ENCODE data around the gene ARHGEF4.

ARHGEF4 gene

DNA sequence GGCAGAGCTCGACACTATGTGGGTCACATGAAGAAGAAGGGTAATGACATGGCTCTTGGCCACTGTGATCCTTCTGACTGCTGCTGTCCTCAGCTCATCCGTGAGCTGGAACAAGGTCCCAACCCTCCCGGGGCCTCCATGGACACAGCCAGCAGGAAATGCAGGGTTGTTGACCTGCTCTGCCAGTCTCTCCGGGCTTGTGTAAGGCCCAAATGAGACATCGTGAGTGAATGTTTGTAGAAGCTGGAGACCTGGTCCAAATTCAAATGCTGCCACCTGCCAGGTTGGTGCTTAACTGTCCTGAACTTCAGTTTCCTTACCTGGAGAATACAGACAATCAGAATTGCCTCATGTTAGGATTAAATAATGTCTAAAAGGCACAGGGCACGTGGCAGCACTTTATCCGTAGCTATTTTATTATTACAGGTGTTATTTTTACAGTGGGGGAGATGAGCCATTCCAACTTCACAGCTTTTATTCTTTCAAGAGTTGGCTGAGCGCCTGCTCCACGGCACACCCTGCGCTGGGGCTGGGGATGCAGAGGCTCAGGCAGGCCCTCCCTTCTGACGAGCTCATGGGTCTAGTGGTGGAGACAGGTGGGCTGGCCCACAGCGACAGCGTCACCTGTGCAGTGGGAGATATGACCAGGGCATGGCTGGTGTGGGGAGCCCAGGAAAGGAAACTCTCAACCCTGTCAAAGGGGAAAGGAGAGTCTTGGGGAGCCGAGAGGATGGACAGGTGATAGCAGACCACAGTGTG, 15.1 kb downstream of the ARHGEF4 start:
- DNase-seq: no peak

DNA sequence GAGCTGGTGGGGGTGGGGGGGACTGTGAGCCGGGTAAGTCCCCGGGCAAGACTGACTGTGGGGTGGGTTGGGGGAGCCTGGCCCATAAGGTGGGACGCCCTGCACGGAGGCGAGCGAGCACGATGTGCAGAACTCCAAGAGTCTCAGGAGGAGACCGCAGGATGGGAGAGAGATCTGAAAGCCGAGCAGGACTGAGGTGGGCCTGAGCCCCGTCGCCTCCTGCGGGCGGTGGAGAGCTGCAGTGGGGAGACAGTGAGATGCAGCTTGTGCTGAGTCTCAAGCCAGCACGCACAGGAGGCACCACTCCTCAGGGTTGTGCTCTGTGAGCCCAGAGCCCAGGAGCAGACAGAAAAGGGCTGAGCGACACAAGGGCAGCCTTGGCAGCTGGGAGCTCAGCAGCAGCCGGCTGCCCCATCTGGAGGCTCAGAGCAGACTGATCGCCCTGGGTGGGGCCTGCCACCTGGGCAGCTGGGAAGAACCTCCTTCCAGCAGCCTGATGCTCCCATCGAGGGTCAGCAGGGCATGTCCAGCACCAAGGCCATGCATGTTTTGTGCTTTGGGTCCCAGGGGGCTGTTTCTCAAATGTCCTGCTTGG, 15.9 kb downstream of the ARHGEF4 start:
- DNase-seq: no peak

DNA sequence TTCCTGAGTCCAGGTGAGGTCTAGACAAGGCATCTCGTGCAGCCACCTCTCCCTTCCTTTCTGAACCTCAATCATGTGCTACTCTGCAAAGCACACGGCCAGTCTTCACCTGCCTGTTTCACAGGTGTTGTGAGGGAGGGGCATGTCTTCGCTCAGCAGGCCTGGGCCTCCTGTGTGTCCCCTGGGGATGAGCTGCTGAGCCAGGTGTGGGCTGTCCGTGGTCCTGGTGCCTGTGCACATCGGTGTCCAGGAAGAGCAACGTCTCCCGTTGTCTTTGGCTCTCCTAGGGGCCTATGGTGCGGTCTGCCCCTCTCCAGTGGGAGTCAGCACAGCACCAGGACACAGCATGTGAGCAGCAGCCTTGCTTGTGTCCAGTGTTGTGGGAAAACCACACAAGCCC, 16.7 kb downstream of the ARHGEF4 start:
- no peak for DNase-seq

DNA sequence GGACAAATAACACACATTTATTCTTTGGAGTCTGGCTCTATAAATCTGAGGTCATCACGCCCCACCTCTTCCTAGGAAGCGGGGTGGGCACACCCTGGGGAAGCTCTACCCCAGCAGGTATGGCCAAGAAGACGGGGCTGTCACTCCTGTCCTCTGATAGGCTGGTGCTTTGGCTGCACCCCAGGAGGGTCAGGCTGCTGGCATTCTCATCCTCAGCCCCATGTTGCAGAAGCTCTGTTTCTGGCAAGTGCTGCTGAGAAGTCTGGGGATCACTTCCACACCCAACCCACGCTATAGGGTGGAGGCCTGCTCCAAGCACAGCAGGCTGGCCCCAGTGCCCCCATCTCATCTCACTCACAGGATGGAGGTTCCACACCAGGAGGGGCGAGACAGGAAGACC, 17.6 kb downstream of the ARHGEF4 start:
- no peak for DNase-seq

DNA sequence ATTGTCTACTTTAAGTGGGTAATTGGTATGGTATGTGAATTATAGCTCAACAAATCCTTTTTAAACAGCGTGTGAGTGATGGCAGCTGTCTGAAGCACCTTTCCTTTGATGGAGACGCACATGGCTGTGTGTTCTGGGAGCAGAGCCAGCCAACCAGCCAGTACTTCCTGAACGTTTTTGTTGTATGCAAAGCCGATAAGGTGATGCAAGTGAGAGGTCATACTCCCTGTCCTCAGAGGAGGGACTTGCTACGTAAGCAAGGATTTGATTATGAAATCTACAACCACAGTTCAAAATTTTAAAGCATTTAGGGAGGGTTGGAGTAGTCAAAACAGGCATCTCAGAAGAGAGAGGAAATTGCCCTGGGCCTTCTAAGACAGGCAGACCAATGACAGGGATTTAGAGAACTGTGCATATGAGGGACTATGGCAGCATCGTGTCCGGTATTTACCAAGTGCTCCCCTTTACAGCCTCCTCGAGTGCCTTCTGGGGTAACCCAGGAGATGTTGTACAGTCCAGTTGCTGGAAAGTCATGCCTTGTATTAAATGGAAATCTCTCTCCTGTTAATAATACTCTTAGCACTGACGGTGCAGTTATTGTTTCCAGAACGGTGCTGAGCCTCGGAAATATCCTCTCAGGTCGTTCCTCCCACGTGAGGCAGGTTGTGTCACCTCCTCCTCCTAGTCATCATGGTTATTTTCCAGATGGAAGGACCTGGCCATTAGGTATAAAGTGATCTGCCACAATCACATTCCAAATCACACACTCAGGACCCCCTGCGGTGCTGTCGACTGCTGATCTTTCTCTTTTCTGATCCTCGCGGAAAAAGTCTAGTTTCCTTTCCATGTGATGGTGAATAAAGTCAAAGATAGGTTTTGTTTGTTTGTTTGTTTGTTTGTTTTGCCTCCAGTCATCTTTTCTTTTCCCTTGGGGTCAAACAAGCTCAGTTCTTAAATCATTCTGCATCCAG, 28.4 kb downstream of the ARHGEF4 start:
- peak; percentile 36 to 39 for DNase-seq

DNA sequence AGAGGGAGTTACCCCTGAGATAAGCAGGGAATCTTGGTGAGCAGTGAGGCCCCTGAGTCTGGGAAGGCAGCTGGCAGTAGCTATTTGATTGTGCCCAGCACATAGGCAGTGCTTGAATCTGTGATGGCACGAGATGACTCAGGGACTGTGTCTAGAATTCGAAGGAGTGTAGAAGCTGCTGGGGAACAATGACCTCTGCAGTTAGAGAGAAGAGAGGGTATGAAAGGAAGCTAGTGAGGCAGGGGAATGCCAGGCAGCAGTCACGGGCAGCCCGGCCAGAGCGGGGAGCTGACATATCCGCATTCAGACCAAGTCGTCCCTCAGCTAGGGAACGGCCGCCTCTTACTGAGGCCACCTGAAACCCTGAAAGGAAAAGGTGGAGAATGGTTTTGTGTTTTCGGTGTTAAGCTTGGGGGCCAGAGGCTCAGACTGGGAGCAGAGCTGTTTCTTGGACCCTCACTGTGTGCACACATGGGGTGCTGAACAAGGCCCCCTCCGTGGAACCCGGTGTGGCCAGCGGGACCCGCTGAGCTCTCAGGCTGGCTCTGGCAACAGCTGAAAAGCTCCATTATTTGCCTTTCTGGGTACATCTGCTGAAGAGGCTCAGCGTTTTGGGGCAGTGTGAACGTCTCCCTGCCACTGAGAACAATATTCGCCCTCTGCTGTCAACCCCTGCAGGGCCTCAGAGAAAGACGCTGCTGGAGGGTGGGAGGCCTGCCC, 32.9 kb downstream of the ARHGEF4 start:
- no peak for DNase-seq

DNA sequence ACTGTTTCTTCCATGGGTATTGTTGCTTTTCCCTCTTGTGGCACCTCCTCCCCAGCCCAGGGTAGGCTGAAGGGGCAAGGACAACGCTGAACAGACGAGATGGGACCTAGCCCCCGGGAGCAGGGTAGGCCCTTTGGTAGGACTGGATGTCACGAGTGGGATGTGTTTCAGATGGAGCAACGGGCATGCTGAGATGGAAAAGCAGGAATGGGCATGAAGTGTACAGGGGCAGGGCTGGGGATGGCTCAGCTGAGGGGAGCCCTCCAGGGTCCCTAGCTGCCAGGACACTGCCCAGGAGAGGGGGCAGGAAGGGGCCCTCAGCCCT, 33.4 kb downstream of the ARHGEF4 start:
- no peak for DNase-seq

DNA sequence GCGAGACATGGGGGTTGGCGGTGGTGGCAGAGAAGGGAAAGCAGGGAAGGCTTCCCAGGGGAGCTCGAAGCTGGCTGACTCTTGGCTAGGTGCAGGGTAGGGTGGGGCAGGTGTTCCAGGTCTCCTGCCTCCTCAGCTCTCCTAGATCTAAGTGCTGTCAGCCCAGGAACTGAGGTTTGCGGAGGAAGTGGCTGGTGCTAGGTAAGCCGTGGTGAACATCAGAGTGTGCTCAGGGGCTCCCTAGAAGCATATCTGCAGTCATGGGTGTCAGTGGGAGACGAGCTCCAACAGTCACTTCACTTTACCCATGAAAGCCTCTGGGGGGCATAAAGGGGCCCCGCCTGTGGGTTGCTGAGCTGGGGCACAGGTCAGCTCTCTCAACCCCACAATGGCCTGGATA, 34.1 kb downstream of the ARHGEF4 start:
- no peak for DNase-seq

DNA sequence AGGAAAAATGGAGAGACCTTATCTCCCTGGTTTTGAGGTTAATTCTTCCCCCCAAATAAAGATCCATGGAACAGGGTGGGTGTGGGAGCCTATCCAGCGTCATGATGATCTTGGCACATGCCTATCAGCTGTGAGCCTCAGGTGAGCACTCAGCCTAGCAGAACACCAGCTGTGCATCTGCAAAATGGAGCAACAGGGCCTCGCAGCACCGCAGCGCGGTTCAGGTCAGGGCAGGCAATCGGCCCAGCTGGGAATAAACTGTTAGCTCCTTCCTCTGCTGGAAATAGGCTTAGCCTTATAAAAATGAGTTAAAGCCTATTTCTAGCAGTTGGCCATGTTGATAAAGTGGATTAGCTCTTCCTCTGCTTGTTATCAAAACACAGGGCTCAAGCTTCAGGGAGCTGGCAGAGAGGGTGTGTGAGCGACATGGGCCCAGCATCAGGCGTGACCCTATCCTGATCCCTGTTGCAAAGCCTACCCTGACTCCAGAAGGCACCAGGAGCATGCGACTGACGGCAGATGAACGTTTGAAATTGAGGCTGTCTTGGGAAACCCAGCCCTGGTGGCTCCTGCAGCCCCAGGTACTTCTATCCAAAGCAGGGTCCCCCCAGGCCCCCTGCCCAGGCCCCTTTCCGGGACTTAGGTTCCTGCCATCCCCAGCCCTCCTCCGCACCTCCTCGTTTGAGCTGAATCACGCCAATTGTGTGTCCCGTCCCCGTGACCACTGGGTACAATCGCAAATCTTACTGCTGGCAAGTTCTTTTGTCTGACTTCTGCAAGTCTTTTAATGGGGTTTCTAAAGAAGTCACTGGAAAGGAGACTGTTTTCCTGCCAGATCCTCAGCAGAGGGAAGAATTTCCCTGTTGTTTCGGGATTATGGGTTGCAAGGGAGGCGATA, 35.4 kb downstream of the ARHGEF4 start:
- no peak for DNase-seq

DNA sequence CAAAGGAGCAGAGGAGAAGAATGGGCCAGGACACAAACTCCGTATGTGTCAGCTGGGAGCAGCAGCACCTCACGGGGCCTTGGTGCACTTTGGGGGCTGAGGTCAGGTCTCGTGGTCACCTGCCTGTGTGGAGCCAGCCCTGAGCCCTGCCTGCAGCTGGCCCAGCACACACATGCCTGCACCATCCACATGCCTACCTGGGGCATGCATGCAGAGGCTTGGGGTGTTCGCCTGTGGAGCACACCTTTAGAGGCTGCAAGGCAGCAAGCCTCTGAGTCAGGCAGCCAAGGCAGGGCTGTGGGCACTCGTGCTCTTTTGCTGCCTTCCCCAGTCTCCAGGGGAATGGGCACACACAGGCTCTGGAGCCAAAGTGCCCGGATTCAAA, 36.0 kb downstream of the ARHGEF4 start:
- no peak for DNase-seq

DNA sequence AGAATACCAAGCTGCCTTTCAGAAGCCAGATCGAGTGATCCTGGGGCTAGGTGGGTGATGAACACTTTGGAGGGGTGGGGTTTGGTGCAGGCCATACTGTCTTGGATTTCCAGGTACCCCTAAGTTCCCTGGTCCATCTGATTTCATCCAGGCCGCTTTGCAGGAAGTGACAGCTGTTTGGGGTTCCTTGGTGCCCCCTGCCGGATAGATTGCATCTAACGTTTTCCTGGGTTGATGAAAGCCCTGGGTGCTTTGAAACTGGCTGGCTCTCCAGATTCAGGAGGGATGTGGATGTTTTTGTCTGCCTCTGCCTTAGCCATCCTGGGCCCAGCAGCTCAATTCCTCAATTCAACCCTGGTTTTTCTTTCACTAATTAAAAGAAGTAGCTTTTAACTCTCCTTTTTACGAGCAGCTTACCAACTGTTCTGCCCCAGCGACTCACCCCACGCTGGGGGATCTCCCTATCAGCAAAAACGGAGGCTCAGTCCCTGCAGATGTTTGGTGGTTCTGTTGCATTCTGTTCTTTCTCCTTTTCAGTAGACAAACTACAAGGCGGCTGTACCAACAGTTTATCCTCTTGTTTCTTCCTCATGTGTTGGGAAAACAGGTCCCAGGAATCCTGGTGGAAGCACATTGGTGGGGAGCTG, 37.1 kb downstream of the ARHGEF4 start:
- peak; percentile 57 to 69 for DNase-seq

DNA sequence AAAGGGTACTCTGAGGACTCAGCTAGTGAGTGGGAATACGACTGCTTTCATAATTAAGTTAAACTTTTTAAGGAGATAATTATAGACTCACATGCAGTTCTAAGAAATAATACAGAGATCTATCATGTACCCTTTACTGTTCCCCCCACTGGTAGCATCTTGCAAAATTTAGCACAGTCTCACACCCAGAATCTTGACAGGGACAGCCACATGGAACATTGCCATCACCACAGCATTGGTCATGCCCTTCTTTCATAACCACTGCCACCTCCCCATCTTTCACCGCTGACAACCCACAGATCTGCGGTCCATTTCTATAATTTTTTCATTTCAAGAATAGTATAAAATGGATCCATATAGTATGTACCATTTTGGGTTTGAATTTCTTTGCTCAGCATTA, 37.8 kb downstream of the ARHGEF4 start:
- DNase-seq: no peak

DNA sequence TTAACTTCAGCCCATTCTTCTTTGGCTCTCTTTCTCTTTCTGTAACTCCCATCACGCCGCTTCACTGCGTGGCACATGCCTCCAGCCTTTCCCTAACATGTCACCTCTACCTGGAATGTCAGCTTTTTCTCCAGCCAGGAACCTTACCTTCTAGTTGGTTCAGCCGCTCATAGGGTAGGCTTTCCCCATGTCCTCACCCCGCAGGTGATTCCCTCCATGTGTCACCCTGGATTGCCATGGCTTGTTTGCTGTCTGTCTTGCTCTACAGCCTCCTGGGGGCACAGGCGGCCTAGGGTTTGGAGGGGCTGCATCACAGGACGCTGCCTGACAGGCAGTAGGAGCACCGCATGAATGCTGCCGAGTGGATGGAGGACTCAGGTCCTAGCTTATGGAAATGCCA, 39.2 kb downstream of the ARHGEF4 start:
- no peak for DNase-seq

DNA sequence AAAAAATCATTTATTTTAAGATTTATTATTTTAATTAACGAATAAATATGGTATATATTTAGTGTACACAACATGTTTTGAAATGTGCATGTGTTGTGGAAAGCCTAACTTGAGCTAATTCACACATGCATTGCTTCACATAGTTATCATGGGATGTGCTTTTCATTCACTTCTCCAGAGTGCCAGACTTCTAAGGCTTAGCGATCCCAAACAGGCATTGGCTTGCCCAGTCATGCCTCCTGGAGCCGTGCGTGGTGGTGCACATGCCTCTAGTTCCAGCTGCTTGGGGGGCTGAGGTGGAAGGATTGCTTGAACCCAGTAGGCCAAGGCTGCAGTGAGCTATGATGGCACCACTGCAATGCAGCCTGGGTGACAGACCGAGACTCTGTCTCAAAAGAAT, 40.5 kb downstream of the ARHGEF4 start:
- DNase-seq: no peak

DNA sequence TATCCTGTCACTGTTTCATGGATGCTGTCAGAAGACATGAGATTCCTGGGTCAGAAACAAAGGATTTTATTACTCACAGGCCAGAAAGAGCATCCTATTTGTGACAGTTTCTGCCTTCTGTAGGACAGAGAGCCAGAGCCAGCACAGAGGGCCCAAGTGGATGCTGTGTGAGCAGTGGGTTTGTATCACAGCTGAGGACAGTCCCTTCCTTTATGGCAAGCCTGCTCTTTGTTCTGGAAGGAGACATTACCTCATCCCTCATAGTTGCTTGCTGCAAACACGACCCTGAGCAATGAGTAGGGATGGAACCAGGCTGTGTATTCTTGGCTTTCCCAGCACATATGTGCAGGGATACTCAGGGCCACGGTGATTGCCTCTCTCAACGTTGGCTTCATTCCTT, 41.6 kb downstream of the ARHGEF4 start:
- no peak for DNase-seq

DNA sequence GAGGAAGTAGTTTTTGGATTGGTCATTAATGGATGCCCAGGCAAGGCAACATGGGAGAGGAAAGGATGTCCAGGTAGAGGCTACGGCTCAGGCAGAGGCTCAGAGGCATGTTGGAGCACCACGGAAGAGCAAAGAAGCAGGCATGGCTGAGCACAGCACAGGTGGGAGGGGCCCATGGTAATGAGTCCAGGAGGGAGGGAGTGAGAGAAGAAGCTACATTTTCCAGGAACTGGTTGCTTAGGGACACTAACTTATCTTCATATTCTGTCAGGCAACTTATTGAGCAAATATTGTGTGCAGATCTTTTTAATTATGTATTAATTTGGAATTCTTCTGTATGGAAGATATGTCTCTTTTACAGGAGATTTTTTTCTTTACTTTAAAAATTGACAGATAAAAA, 42.2 kb downstream of the ARHGEF4 start:
- DNase-seq: no peak

DNA sequence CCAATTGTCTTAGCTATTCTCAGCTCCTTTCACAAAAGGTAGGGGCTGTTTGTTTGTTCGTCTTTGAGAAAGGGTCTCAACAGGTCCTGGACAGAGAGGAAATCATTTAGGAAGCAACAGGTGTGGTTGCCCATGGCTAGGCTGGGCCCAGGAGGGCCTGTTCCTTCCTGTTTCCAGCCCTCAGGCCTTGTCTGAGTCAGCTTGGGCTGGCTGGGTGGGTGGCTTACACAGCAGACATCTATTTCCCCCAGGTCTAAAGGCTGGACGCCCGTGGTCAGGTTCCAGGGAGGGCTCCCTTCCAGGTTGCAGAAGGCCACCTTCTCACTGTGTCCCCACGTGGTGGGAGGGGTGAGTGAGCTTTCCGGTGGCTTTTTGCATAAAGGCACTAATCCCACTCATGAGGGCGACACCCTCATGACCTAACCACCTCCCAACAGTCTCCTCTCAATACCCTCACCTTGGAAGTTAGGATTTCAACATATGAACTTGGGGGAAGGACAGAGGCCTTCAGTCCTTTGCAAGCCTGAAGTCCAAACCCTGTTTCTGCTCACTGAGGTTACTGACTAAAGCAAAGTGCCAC, 45.5 kb downstream of the ARHGEF4 start:
- no peak for DNase-seq

DNA sequence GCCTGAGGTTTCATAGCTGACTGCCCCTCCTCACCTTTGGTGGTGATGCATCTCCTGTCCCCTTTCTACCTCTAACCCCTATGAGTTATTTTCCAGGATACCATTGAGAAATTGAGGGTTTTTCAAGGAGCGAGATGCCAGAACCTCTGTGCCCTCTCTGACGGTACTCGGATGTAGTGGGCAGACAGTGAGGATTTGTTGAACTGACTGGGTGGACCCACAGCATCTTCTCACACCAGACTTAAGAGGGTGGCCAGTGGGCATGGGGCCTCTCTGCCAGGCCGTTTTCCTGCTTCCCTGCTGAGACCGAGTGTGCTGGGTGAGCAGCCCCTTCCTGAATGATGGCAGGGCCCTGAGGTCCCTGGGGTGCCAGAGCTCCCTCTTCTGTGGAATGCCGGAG, 46.3 kb downstream of the ARHGEF4 start:
- DNase-seq: no peak

DNA sequence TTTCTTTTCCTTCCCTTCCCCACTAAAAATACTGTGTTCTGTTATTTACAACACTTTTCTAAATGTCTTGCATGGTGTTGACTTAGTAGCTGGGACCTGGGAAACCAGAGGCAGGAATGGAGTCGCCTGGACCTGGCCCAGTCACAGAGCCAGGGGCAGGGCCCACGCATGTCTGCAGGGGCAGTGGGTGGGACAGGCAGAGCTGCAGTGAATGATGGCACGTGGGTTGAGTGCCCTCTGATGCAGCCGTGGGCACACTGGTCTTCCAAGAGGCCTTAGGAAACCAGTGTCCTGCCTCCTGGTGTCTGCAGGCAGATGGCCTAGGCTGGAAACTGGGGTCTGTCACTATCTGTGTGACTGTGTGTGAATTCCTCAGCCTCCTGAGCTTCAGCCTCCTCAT, 46.8 kb downstream of the ARHGEF4 start:
- no peak for DNase-seq

DNA sequence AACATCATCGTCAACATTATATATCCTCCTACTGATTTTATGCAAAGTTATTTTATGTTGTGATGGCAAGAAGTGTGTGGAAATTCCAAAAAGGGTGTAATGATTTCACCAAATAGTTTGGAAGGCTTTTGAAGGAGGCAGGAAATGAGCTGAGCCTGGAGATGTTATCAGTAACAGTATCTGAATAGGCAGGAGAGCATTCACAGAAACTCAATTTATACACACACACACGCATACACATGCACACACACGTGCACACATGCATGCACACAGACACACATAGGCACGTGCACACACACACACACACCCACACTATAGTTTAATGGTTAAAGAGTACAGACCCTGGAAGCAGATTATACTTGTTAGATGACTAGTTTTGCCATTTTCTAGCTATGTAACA, 47.3 kb downstream of the ARHGEF4 start:
- DNase-seq: no peak

DNA sequence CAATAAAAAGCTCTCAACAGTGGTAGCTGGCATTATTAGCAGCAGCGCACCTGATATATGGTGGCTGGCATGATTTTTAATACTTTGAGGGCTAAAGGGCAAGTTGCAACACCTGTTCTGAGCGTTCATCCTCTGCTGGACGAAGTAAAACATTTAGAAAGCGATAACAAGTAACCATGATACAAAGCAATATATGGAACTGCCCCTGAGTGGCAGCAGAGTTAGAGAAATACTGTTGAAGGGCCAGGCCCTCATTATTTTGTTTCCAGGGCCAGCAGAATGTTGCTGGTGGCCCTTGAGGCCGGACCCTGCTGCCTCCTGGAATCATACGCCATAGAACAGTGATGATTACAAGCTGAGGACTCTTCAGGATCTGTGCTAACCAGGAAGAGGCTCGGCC, 47.8 kb downstream of the ARHGEF4 start:
- DNase-seq: no peak

All from Kasumi-1 (cell line).